HepG2 (cell line): Measurements from ENCODE around the gene RELB. TPM values are rescaled to one million over a fixed set of nuclear protein-coding genes. Genes with fewer than 3 reads are reported as not detected.

Experiments used
- CENPBD1 ChIP-seq: sonication (generic); formaldehyde crosslinking; IDR thresholded peaks from 2 replicates; pipeline ENCODE4 v1.8.0; 2022; ENCODE audit warnings: missing genetic modification reagents, low read depth, mild to moderate bottlenecking, borderline replicate concordance
- HNRNPK ChIP-seq: fragments of 200-400 bp; formaldehyde crosslinking; IDR thresholded peaks from 2 replicates; pipeline ENCODE4 v1.6.1; 2018; ENCODE audit warnings: low read length, low read depth, moderate library complexity, mild to moderate bottlenecking; ENCODE audit not compliant: poor library complexity, severe bottlenecking
- KAT8 ChIP-seq: IDR thresholded peaks from 2 replicates; pipeline ENCODE4 v1.6.1; 2016; ENCODE audit warnings: missing genetic modification reagents, missing compliant biosample characterization
- MATR3 ChIP-seq: sonication (generic); formaldehyde crosslinking; IDR thresholded peaks from 2 replicates; pipeline ENCODE4 v1.4.0; 2020; ENCODE audit warnings: missing genetic modification reagents
- NAIF1 ChIP-seq: sonication (generic); formaldehyde crosslinking; IDR thresholded peaks from 2 replicates; pipeline ENCODE4 v1.5.0; 2020; ENCODE audit warnings: mild to moderate bottlenecking, missing genetic modification reagents, borderline replicate concordance
- RARA ChIP-seq: IDR thresholded peaks from 2 replicates; pipeline ENCODE4 v1.6.1; 2016; ENCODE audit warnings: missing genetic modification reagents, missing compliant biosample characterization
- ZNF44 ChIP-seq: sonication (generic); formaldehyde crosslinking; IDR thresholded peaks from 2 replicates; pipeline ENCODE4 v1.5.1; 2020; ENCODE audit warnings: mild to moderate bottlenecking, missing genetic modification reagents
- ZNF484 ChIP-seq: sonication (generic); formaldehyde crosslinking; IDR thresholded peaks from 2 replicates; pipeline ENCODE4 v1.5.1; 2020; ENCODE audit warnings: mild to moderate bottlenecking, low read depth, missing genetic modification reagents, borderline replicate concordance
- ZNF530 ChIP-seq: sonication (generic); formaldehyde crosslinking; IDR thresholded peaks from 2 replicates; pipeline ENCODE4 v1.5.0; 2020; ENCODE audit warnings: low read depth, mild to moderate bottlenecking, missing genetic modification reagents
- ZNF646 ChIP-seq: sonication (generic); formaldehyde crosslinking; IDR thresholded peaks from 2 replicates; pipeline ENCODE4 v1.9.0; 2021; ENCODE audit warnings: mild to moderate bottlenecking, missing genetic modification reagents
- ZNF672 ChIP-seq: sonication (generic); formaldehyde crosslinking; IDR thresholded peaks from 2 replicates; pipeline ENCODE4 v1.8.1; 2022; ENCODE audit warnings: missing genetic modification reagents
- polyA plus RNA-seq, 8 experiments: library from polyadenylated mRNA; depleted of rRNA in 3 of 8; stranded (reverse) in 7 of 8; unstranded in 1 of 8; fragments of >200 nt; fragmentation: Illumina TruSeq in 4 of 8; extraction: Trizol in 4 of 8; gene quantifications; 2 replicates each; pipeline versions ENCODE4 v1.2.1 to v1.2.3, GENCODE V29; 2011 to 2016; ENCODE audit warnings: low read depth in 4 of 8, missing spikeins in 1 of 8, mixed read lengths in 1 of 8; ENCODE audit not compliant: insufficient read depth in 1 of 8
- total RNA-seq, 5 experiments: library from RNA; depleted of rRNA; stranded (reverse); fragments of >200 nt; fragmentation: Illumina TruSeq; extraction: Trizol; gene quantifications; 2 replicates each; pipeline ENCODE4 v1.2.3, GENCODE V29; 2016; ENCODE audit warnings: low read depth in 1 of 5
- TF ChIP-seq, protein P1 (sequence below): sonication (generic); formaldehyde crosslinking; IDR thresholded peaks from 2 replicates; pipeline ENCODE4 v1.4.0; 2020; ENCODE audit warnings: missing genetic modification reagents
- TF ChIP-seq, protein P2 (sequence below): sonication (generic); formaldehyde crosslinking; IDR thresholded peaks from 2 replicates; pipeline ENCODE4 v1.8.1; 2022; ENCODE audit warnings: low read depth, mild to moderate bottlenecking, missing genetic modification reagents

RELB gene
- total and polyA plus RNA-seq, 2 of the 13 experiments (the other 11 are each of a cell fraction or from before 2014, with no cell fraction given), result 1.9 to 3.5 TPM

GRCh38 chr19:45019187-45019586 lies 17.9 kb downstream of the RELB start (continued):
- no peak for TF ChIP-seq CENPBD1 (CRISPR knock-in tag)
- no peak for TF ChIP-seq ZNF484 (CRISPR knock-in tag)
- TF ChIP-seq NAIF1 (CRISPR knock-in tag), result no peak
- TF ChIP-seq ZNF530 (CRISPR knock-in tag), result no peak
- no peak for TF ChIP-seq ZNF646 (CRISPR knock-in tag)
- TF ChIP-seq HNRNPK, result no peak
- no peak for TF ChIP-seq KAT8 (CRISPR knock-in tag)
- no peak for TF ChIP-seq ZNF44 (CRISPR knock-in tag)
- no peak for TF ChIP-seq MATR3 (CRISPR knock-in tag)
- TF ChIP-seq RARA (CRISPR knock-in tag), result no peak
- TF ChIP-seq, protein P1, sequence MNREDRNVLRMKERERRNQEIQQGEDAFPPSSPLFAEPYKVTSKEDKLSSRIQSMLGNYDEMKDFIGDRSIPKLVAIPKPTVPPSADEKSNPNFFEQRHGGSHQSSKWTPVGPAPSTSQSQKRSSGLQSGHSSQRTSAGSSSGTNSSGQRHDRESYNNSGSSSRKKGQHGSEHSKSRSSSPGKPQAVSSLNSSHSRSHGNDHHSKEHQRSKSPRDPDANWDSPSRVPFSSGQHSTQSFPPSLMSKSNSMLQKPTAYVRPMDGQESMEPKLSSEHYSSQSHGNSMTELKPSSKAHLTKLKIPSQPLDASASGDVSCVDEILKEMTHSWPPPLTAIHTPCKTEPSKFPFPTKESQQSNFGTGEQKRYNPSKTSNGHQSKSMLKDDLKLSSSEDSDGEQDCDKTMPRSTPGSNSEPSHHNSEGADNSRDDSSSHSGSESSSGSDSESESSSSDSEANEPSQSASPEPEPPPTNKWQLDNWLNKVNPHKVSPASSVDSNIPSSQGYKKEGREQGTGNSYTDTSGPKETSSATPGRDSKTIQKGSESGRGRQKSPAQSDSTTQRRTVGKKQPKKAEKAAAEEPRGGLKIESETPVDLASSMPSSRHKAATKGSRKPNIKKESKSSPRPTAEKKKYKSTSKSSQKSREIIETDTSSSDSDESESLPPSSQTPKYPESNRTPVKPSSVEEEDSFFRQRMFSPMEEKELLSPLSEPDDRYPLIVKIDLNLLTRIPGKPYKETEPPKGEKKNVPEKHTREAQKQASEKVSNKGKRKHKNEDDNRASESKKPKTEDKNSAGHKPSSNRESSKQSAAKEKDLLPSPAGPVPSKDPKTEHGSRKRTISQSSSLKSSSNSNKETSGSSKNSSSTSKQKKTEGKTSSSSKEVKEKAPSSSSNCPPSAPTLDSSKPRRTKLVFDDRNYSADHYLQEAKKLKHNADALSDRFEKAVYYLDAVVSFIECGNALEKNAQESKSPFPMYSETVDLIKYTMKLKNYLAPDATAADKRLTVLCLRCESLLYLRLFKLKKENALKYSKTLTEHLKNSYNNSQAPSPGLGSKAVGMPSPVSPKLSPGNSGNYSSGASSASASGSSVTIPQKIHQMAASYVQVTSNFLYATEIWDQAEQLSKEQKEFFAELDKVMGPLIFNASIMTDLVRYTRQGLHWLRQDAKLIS, result no peak
- TF ChIP-seq ZNF672 (CRISPR knock-in tag), result no peak
- TF ChIP-seq, protein P2, sequence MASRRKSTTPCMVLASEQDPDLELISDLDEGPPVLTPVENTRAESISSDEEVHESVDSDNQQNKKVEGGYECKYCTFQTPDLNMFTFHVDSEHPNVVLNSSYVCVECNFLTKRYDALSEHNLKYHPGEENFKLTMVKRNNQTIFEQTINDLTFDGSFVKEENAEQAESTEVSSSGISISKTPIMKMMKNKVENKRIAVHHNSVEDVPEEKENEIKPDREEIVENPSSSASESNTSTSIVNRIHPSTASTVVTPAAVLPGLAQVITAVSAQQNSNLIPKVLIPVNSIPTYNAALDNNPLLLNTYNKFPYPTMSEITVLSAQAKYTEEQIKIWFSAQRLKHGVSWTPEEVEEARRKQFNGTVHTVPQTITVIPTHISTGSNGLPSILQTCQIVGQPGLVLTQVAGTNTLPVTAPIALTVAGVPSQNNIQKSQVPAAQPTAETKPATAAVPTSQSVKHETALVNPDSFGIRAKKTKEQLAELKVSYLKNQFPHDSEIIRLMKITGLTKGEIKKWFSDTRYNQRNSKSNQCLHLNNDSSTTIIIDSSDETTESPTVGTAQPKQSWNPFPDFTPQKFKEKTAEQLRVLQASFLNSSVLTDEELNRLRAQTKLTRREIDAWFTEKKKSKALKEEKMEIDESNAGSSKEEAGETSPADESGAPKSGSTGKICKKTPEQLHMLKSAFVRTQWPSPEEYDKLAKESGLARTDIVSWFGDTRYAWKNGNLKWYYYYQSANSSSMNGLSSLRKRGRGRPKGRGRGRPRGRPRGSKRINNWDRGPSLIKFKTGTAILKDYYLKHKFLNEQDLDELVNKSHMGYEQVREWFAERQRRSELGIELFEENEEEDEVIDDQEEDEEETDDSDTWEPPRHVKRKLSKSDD (CRISPR knock-in tag), result no peak
